PC-9 (cell line): Measurements from ENCODE around the gene IL11RA. TPM values are rescaled to one million over a fixed set of nuclear protein-coding genes. Genes with fewer than 3 reads are reported as not detected.
"Not testable (repeated sequence)": the region's sequence is repeated elsewhere in the genome, so short reads cannot be mapped to it uniquely, and the experiment has no call there.

Source experiments
- BruUV-seq: library from RNA; stranded (reverse); fragments of 400-500 nt; replicated peaks from 2 replicates; lab custom pipeline; 2021; lab: Mats Ljungman, UMichigan
- CTCF ChIA-PET: fragments of 300-600 bp; sonication (Branson Sonifier 250); formaldehyde crosslinking; loops from one replicate; lab custom pipeline; 2022; ENCODE audit warnings: antibody characterized with exemption; lab: Charles Lee
- POLR2A ChIA-PET: fragments of 300-600 bp; sonication (Branson Sonifier 250); formaldehyde crosslinking; loops from one replicate; lab custom pipeline; 2022; ENCODE audit warnings: antibody characterized with exemption; ENCODE audit not compliant: unreplicated experiment; lab: Charles Lee
- DNase-seq, 2 experiments: peaks; one replicate each; pipeline versions ENCODE4 v3.0.0 to v3.0.0-alpha.2; 2015 to 2022; ENCODE audit warnings: mixed read lengths in 1 of 2
- H2AFZ ChIP-seq: fragments of 200-600 bp; sonication (generic); 2 replicates; pipeline ENCODE4 v1.8.1; 2017; ENCODE audit warnings: antibody characterized with exemption
- H3F3A ChIP-seq: fragments of 200-600 bp; sonication (generic); 2 replicates; pipeline ENCODE4 v1.8.1; 2017; ENCODE audit warnings: antibody characterized with exemption, mild to moderate bottlenecking, low read depth; ENCODE audit not compliant: insufficient read depth
- H3K27ac ChIP-seq: fragments of 200-600 bp; sonication (generic); 2 replicates; pipeline ENCODE4 v1.6.1; 2016; ENCODE audit warnings: mixed run types
- H3K27me3 ChIP-seq: fragments of 200-600 bp; sonication (generic); 2 replicates; pipeline ENCODE4 v1.6.1; 2016; ENCODE audit warnings: low read depth, mixed run types; ENCODE audit not compliant: insufficient read depth
- H3K36me3 ChIP-seq: fragments of 200-600 bp; sonication (generic); 2 replicates; pipeline ENCODE4 v1.6.1; 2016; ENCODE audit warnings: low read depth, mixed run types
- H3K4me1 ChIP-seq: fragments of 200-600 bp; sonication (generic); replicated peaks from 2 replicates; pipeline ENCODE4 v1.6.1; 2016; ENCODE audit warnings: mixed run types; ENCODE audit not compliant: insufficient read depth
- H3K4me2 ChIP-seq: fragments of 200-600 bp; sonication (generic); 2 replicates; pipeline ENCODE4 v1.6.1; 2017; ENCODE audit warnings: mixed run types
- H3K4me3 ChIP-seq: fragments of 200-600 bp; sonication (generic); 2 replicates; pipeline ENCODE4 v1.6.1; 2016; ENCODE audit warnings: mixed run types
- H3K79me2 ChIP-seq: fragments of 200-600 bp; sonication (generic); 2 replicates; pipeline ENCODE4 v1.6.1; 2017; ENCODE audit warnings: low read depth, mixed run types
- H3K9me2 ChIP-seq: fragments of 200-600 bp; sonication (generic); 2 replicates; pipeline ENCODE4 v1.8.1; 2017; ENCODE audit warnings: mild to moderate bottlenecking; ENCODE audit not compliant: insufficient read depth
- H3K9me3 ChIP-seq: fragments of 200-600 bp; sonication (generic); 2 replicates; pipeline ENCODE4 v1.8.1; 2016; ENCODE audit warnings: low read depth; ENCODE audit not compliant: insufficient read depth
- H4K20me1 ChIP-seq: fragments of 200-600 bp; sonication (generic); 2 replicates; pipeline ENCODE4 v1.8.1; 2017; ENCODE audit not compliant: insufficient read depth
- EZH2 ChIP-seq: fragments of 200-600 bp; sonication (generic); IDR thresholded peaks from 2 replicates; pipeline ENCODE4 v1.8.0; 2017; ENCODE audit warnings: antibody characterized with exemption, low read depth
- intact Hi-C: fragments of 100-400 bp; cut with micrococcal nuclease; formaldehyde crosslinking; loops from one replicate; pipeline ENCODE4 v1.10.0; 2022; ENCODE audit not compliant: unreplicated experiment
- total RNA-seq: library from RNA; stranded (reverse); gene quantifications from 2 replicates; pipeline ENCODE4 v1.2.3, GENCODE V29; 2021
- TF ChIP-seq, protein P1 (sequence below): fragments of 200-600 bp; sonication (generic); conservative IDR thresholded peaks from 2 replicates; pipeline ENCODE4 v1.6.1; 2017; ENCODE audit warnings: mixed run types, antibody characterized with exemption, mild to moderate bottlenecking, moderate library complexity

Gene IL11RA
- total RNA-seq, 1 experiment from 2014 or later = 8.7 TPM

DNA sequence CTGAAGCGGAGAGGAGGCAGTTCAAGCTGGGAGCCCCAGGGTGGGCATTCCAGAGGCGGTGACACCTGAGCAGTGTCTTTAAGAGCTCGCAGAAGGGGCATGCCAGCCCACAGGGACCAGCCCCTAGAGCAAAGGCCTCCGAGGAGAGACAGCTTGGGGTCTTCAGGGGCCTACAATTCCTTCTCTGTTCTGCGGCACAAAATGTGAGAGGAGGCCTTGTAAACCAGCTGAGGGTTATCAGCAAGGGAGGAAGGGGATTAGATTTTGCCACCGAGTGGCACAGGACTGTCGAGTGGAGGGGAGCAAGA, 13.9 kb upstream of the IL11RA start:
- Histone ChIP-seq H3K9me3 (no peaks in the 10 kb centered on the region), H3K27me3 (no peaks in the 10 kb centered on the region), H4K20me1 (no peaks in the 10 kb centered on the region), H2AFZ (peak overlapping the region; percentile 89), H3K4me1 (peaks cover 14% of the 10 kb centered on the region), H3K4me3 (peak overlapping the region; percentile 82), H3K9me2 (no peaks in the 10 kb centered on the region), H3K4me2 (peak overlapping the region; percentile 90), H3K36me3 (no peaks in the 10 kb centered on the region), H3K27ac (no peak overlapping the region), H3K79me2 (peaks cover 18% of the 10 kb centered on the region), H3F3A (peaks cover 10% of the 10 kb centered on the region; the same call in 1 of the 2 replicates)
- TF ChIP-seq, protein P1, sequence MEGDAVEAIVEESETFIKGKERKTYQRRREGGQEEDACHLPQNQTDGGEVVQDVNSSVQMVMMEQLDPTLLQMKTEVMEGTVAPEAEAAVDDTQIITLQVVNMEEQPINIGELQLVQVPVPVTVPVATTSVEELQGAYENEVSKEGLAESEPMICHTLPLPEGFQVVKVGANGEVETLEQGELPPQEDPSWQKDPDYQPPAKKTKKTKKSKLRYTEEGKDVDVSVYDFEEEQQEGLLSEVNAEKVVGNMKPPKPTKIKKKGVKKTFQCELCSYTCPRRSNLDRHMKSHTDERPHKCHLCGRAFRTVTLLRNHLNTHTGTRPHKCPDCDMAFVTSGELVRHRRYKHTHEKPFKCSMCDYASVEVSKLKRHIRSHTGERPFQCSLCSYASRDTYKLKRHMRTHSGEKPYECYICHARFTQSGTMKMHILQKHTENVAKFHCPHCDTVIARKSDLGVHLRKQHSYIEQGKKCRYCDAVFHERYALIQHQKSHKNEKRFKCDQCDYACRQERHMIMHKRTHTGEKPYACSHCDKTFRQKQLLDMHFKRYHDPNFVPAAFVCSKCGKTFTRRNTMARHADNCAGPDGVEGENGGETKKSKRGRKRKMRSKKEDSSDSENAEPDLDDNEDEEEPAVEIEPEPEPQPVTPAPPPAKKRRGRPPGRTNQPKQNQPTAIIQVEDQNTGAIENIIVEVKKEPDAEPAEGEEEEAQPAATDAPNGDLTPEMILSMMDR = no peak
- TF ChIP-seq EZH2 = no peak
- ChIA-PET CTCF (interaction anchor here (0.5 to 1.0 kb wide), 2 partner anchors 34 to 54 kb away, joined by 3 to 10 read pairs; no protein-coding TSS in a partner anchor), POLR2A (interaction anchor here (0.6 to 0.7 kb wide), 2 partner anchors 81 to 207 kb away, joined by 3 to 4 read pairs; no protein-coding TSS in a partner anchor)
- intact Hi-C loops = no loop called here
- no TSS peak for BruUV-seq
- DNase-seq = no peak

DNA sequence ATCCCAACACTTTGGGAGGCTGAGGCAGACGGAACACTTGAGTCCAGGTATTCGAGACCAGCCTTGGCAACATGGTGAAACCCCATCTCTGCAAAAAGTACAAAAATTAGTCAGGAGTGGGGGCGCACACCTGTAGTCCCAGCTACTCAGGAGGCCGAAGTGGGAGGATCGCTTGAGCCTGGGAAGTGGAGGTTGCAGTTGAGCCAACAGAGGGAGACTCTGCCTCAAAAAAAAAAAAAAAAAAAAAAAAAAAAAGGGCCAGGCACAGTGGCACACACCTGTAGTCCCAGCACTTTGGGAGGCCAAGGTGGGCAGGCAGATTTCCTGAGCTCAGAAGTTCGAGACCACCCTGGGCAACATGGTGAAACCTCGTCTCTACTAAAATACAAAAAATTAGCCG, 12.7 kb upstream of the IL11RA start:
- H3K9me3 ChIP-seq, intact Hi-C loops, DNase-seq, H3K9me2 ChIP-seq, H3K4me2 ChIP-seq, BruUV-seq, H3F3A ChIP-seq, H3K27me3 ChIP-seq, POLR2A ChIA-PET, H3K27ac ChIP-seq, H3K4me3 ChIP-seq, H2AFZ ChIP-seq, H3K36me3 ChIP-seq, H4K20me1 ChIP-seq: not testable (repeated sequence)
- CTCF ChIA-PET = interaction anchor here (0.6 kb wide), 1 partner anchor 115 kb away, joined by 16 read pairs; no protein-coding TSS in a partner anchor
- peaks cover 18% of the 10 kb centered on the region for H3K79me2 ChIP-seq
- peaks cover 14% of the 10 kb centered on the region for H3K4me1 ChIP-seq

DNA sequence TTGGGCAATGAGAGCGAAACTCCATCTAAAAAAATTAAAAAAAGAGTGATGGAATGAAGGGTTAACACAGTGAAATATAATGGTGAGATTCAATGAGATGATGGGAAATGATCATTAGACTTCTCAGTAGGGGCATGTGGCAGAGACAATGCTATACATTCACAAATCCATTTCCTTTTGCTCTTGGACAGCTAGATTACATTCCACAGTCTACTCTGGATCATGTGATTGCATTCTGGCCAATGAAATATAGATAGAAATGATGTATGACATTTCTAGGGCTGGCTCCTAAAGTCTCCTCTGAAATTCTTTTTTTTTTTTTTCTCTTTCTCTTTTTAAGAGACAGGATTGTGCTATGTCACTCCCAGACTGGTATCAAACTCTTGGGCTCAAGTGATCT, 9.3 kb upstream of the IL11RA start:
- no peak overlapping the region for H3K4me2 ChIP-seq
- H3K4me3 ChIP-seq = no peak overlapping the region
- no peaks in the 10 kb centered on the region; the same call in 1 of the 2 replicates for H4K20me1 ChIP-seq
- intact Hi-C loops = no loop called here
- no TSS peak for BruUV-seq
- no peak for DNase-seq
- CTCF ChIA-PET = no interaction called here
- H3K9me2 ChIP-seq = no peaks in the 10 kb centered on the region
- H3K36me3 ChIP-seq = no peaks in the 10 kb centered on the region
- H3F3A ChIP-seq = peaks cover 13% of the 10 kb centered on the region; the same call in 1 of the 2 replicates
- TF ChIP-seq EZH2 = no peak
- TF ChIP-seq, protein P1 = no peak
- H3K79me2 ChIP-seq = 0 out of 2 replicates have a peak, but pooled peaks cover 4% of the 10 kb centered on the region
- H3K27me3 ChIP-seq = no peaks in the 10 kb centered on the region
- H3K4me1 ChIP-seq = peaks cover 26% of the 10 kb centered on the region
- POLR2A ChIA-PET = no interaction called here
- H3K27ac ChIP-seq = no peak overlapping the region
- H3K9me3 ChIP-seq = no peaks in the 10 kb centered on the region
- H2AFZ ChIP-seq = no peak overlapping the region
